ENCODE results near the gene CDK8. TPM values are rescaled to one million over a fixed set of nuclear protein-coding genes. Genes with fewer than 3 reads are reported as not detected.

Gene CDK8
- total and polyA plus RNA-seq, 2 donors (not counting 3 experiments of a cell fraction or from before 2014, with no cell fraction given) = 12.2 to 13.3 TPM

- BruUV-seq (replicated peaks) = no TSS peak
- dilution Hi-C loops (cut with MboI; ENCODE audit: extremely low pct_ligation_motif_present, low sequenced_read_pairs) = no loop called here
- no peak overlapping the region for H3K4me2 ChIP-seq (ENCODE audit: insufficient read depth, low read length)
- no peak overlapping the region for H2AFZ ChIP-seq (ENCODE audit: low read depth, low read length)
- no peak overlapping the region for H3K27ac ChIP-seq (ENCODE audit: insufficient read depth, low read depth, low read length)
- no peaks in the 10 kb centered on the region for H3K9me1 ChIP-seq (replicated peaks; ENCODE audit: control insufficient read depth, extremely low read depth, insufficient read depth, low read length)
- H3K9me3 ChIP-seq (replicated peaks; ENCODE audit: control insufficient read depth, insufficient read depth, low read length) = no peaks in the 10 kb centered on the region
- FAIRE-seq (no peak), DNase-seq (ENCODE audit: low read depth, low spot score) (no peak)
- H4K20me1 ChIP-seq (replicated peaks; ENCODE audit: control insufficient read depth, extremely low read depth, insufficient read depth, low read length) = no peaks in the 10 kb centered on the region
- ChIA-PET CTCF (no interaction called here), POLR2A (interaction anchor here (0.6 kb wide), 1 partner anchor 22 kb away, joined by 3 read pairs; no protein-coding TSS in a partner anchor)
- H3K4me3 ChIP-seq (replicated peaks in 1 of 3; ENCODE audit: insufficient read depth in 1 of 3, low read depth in 1 of 3, low read length in 3 of 3) = no peak overlapping the region
- no peaks in the 10 kb centered on the region for H3K4me1 ChIP-seq (ENCODE audit: control insufficient read depth, extremely low read depth, insufficient read depth, low read length)
- H3K27me3 ChIP-seq (ENCODE audit: control insufficient read depth in 2 of 2, insufficient read depth in 2 of 2, low read length in 2 of 2) = no peaks in the 10 kb centered on the region
- H3K79me2 ChIP-seq (ENCODE audit: control insufficient read depth, insufficient read depth, low read length) = no peaks in the 10 kb centered on the region
- intact Hi-C loops (cut with micrococcal nuclease) = no loop called here
- no peak overlapping the region for H3K9ac ChIP-seq (replicated peaks; ENCODE audit: extremely low read depth, insufficient read depth, low read length)
- TF ChIP-seq FOS (IDR thresholded peaks at IDR 0.05; ENCODE audit: borderline replicate concordance, insufficient read depth, low read length) = no peak
- TF ChIP-seq CTCF (IDR thresholded peaks at IDR 0.05; ENCODE audit: extremely low read depth in 1 of 2, insufficient read depth in 1 of 2, low read depth in 1 of 2, low read length in 2 of 2) = no peak
- no peak for TF ChIP-seq GATA2 (IDR thresholded peaks at IDR 0.05; ENCODE audit: insufficient read depth, insufficient read length, low read depth, low read length)
- TF ChIP-seq MYC (IDR thresholded peaks at IDR 0.05; ENCODE audit: low read depth, low read length) = no peak
- no peak for TF ChIP-seq JUN (IDR thresholded peaks at IDR 0.05; ENCODE audit: borderline replicate concordance, insufficient read depth, insufficient read length, low read depth)
- TF ChIP-seq EZH2 (IDR thresholded peaks at IDR 0.05; ENCODE audit: borderline replicate concordance, low read depth, low read length, severe bottlenecking) = no peak
- TF ChIP-seq MAX (IDR thresholded peaks at IDR 0.05; ENCODE audit: insufficient read depth, insufficient read length) = no peak
- TF ChIP-seq POLR2AphosphoS5 (IDR thresholded peaks at IDR 0.05; ENCODE audit: insufficient read depth, low read depth, low read length) = no peak
- no peak for TF ChIP-seq POLR2A (IDR thresholded peaks at IDR 0.05; ENCODE audit: low read depth, low read length)
- no peaks in the 10 kb centered on the region for H3K36me3 ChIP-seq (ENCODE audit: control insufficient read depth in 2 of 2, extremely low read depth in 1 of 2, insufficient read depth in 2 of 2, low read length in 2 of 2)
Observed at GRCh38 chr13:26379831-26380230, 125.9 kb downstream of the CDK8 start.
